Right ventricle myocardium inferior (tissue), 1 donor: ENCODE measurements around the gene NFU1. TPM values are rescaled to one million over a fixed set of nuclear protein-coding genes. Genes with fewer than 3 reads are reported as not detected.
"Not testable (repeated sequence)": the region's sequence is repeated elsewhere in the genome, so short reads cannot be mapped to it uniquely, and the experiment has no call there.

Experiments
- ATAC-seq: fragments of 200-7000 bp; cut with Tn5 transposase; one replicate; pipeline ENCODE4 v1.9.1; 2020; ENCODE audit warnings: mild to moderate bottlenecking, moderate library complexity
- DNase-seq: peaks from one replicate; pipeline ENCODE4 v3.0.0; 2021; ENCODE audit errors: missing footprints
- intact Hi-C: fragments of 100-400 bp; cut with DNase I; formaldehyde crosslinking; loops from one replicate; pipeline ENCODE4 v1.11.0; 2022
- total RNA-seq: library from RNA; stranded (reverse); fragmentation: NEBNext Ultra II Directional; extraction: Animal tissue kit (Norgen Biotek cat#: 25700); gene quantifications from one replicate; pipeline ENCODE4 v1.2.1, GENCODE V29; 2021
- donor health status: DM: no; HTN: yes; CAD: no; lungs with severe emphysema.

The NFU1 gene
- total RNA-seq, 1 donor from 2014 or later = 122 TPM

- ATAC-seq (no peak), DNase-seq (no peak)
- intact Hi-C loops = no loop called here
Measured at GRCh38 chr2:69453475-69454129, 16.4 kb upstream of the NFU1 start.

GRCh38 chr2:69452687-69453086, 15.5 kb upstream of the NFU1 start:
- intact Hi-C loops = no loop called here

GRCh38 chr2:69450735-69451416, 13.6 kb upstream of the NFU1 start:
- ATAC-seq (no peak), DNase-seq (no peak)
- intact Hi-C loops = no loop called here

More at GRCh38 chr2:69452687-69453086, 15.5 kb upstream of the NFU1 start:
- DNase-seq = no peak
- ATAC-seq = no peak

GRCh38 chr2:69449906-69450305, 12.7 kb upstream of the NFU1 start:
- no peak for ATAC-seq
- intact Hi-C loops = no loop called here
- DNase-seq = no peak

- ATAC-seq, intact Hi-C loops, DNase-seq: not testable (repeated sequence)
Measured at GRCh38 chr2:69443673-69444072, 6.4 kb upstream of the NFU1 start.

GRCh38 chr2:69439499-69439898, 2.3 kb upstream of the NFU1 start:
- not testable (repeated sequence) for ATAC-seq, DNase-seq
- intact Hi-C loops = loop anchor here (5.0 kb wide), 1 partner anchor 52 kb away; the partner anchor contains the start of gene GFPT1

GRCh38 chr2:69438580-69438979, 1.3 kb upstream of the NFU1 start:
- ATAC-seq (no peak), DNase-seq (no peak)
- intact Hi-C loops = loop anchor here (5.0 kb wide), 1 partner anchor 51 kb away; the partner anchor contains the start of gene GFPT1

- intact Hi-C loops = loop anchor here (5.0 kb wide), 1 partner anchor 50 kb away; the partner anchor contains the start of gene GFPT1
- DNase-seq (no peak), ATAC-seq (peak; percentile 43)
Measured at GRCh38 chr2:69437751-69438154, 518 bp upstream of the NFU1 start.

GRCh38 chr2:69436596-69436937, 668 bp downstream of the NFU1 start:
- no peak for ATAC-seq
- intact Hi-C loops = loop anchor here (5.0 kb wide), 1 partner anchor 49 kb away; the partner anchor contains the start of gene GFPT1
- DNase-seq = no peak

- ATAC-seq (no peak), DNase-seq (no peak)
- intact Hi-C loops = loop anchor here (5.0 kb wide), 1 partner anchor 47 kb away; the partner anchor contains the start of gene GFPT1
Measured at GRCh38 chr2:69434753-69435152, 2.5 kb downstream of the NFU1 start.

GRCh38 chr2:69429491-69430183, 7.6 kb downstream of the NFU1 start:
- intact Hi-C loops = no loop called here
- ATAC-seq = no peak
- DNase-seq = no peak

GRCh38 chr2:69428981-69429380, 8.3 kb downstream of the NFU1 start:
- ATAC-seq = no peak
- intact Hi-C loops = no loop called here
- no peak for DNase-seq

GRCh38 chr2:69424419-69424818, 12.8 kb downstream of the NFU1 start:
- intact Hi-C loops = no loop called here
- ATAC-seq (peak; percentile 67), DNase-seq (no peak)

GRCh38 chr2:69422198-69422597, 15.0 kb downstream of the NFU1 start:
- DNase-seq (no peak), ATAC-seq (no peak)
- intact Hi-C loops = no loop called here

GRCh38 chr2:69419111-69419510, 18.1 kb downstream of the NFU1 start:
- ATAC-seq, intact Hi-C loops, DNase-seq: not testable (repeated sequence)

GRCh38 chr2:69416147-69416546, 21.1 kb downstream of the NFU1 start:
- ATAC-seq (no peak), DNase-seq (no peak)
- intact Hi-C loops = no loop called here

- no peak for ATAC-seq
- no peak for DNase-seq
- intact Hi-C loops = no loop called here
Measured at GRCh38 chr2:69411120-69411519, 26.1 kb downstream of the NFU1 start.

GRCh38 chr2:69405306-69405705, 31.9 kb downstream of the NFU1 start:
- intact Hi-C loops = no loop called here
- ATAC-seq (no peak), DNase-seq (no peak)

- DNase-seq = no peak
- no peak for ATAC-seq
- intact Hi-C loops = no loop called here
Measured at GRCh38 chr2:69400121-69400520, 37.1 kb downstream of the NFU1 start.

- intact Hi-C loops = no loop called here
Measured at GRCh38 chr2:69397234-69397633, 40.0 kb downstream of the NFU1 start.

More at GRCh38 chr2:69397234-69397633, 40.0 kb downstream of the NFU1 start:
- DNase-seq (no peak), ATAC-seq (no peak)
